Measurements from ENCODE around the gene GBE1. TPM values are rescaled to one million over a fixed set of nuclear protein-coding genes. Genes with fewer than 3 reads are reported as not detected.

Gene GBE1
- total RNA-seq, 1 experiment from 2014 or later: 12.7 TPM

DNA sequence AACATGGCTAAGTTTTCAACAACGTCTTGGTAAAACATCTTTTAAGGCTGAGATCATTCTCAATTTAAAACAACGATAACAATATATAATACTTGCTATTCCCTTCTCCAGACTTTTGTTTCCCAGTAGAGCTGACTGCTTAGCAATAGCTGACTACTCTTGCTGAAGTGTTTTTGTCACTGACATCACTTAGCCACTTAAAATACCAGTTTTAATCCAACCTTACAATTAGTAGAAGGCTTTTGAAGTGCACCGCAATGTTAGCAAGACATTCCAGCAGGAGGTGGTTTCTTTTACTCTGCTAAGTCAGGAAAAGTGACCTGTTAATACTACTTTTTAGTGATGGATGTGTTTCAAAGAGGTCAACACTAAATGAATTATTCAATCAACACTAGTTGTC is 28.7 kb upstream of the GBE1 start:
- intact Hi-C loops (cut with micrococcal nuclease; ENCODE audit: unreplicated experiment): no loop called here
- H3K4me3 Mint-ChIP-seq (ENCODE audit: low read depth, unreplicated experiment): no peak overlapping the region
- no peaks in the 10 kb centered on the region for H3K27me3 Mint-ChIP-seq (ENCODE audit: unreplicated experiment)
- DNase-seq: no peak
- H3K36me3 Mint-ChIP-seq (ENCODE audit: insufficient read depth, unreplicated experiment): no peaks in the 10 kb centered on the region
- no TSS peak for BruUV-seq (replicated peaks)
- no peak overlapping the region for H3K27ac Mint-ChIP-seq (ENCODE audit: unreplicated experiment)
- no peak for TF ChIP-seq CTCF (IDR thresholded peaks at IDR 0.05; ENCODE audit: unreplicated experiment)
- H3K4me1 Mint-ChIP-seq (ENCODE audit: low read depth, unreplicated experiment): no peaks in the 10 kb centered on the region
- H3K9me3 Mint-ChIP-seq (ENCODE audit: low read depth, unreplicated experiment): no peaks in the 10 kb centered on the region
- CTCF ChIA-PET: no interaction called here

GRCh38 chr3:81789691-81790090 is 28.2 kb upstream of the GBE1 start:
- intact Hi-C loops (cut with micrococcal nuclease; ENCODE audit: unreplicated experiment): no loop called here
- Mint-ChIP-seq H3K36me3 (ENCODE audit: insufficient read depth, unreplicated experiment) (no peaks in the 10 kb centered on the region), H3K4me1 (ENCODE audit: low read depth, unreplicated experiment) (no peaks in the 10 kb centered on the region), H3K9me3 (ENCODE audit: low read depth, unreplicated experiment) (no peaks in the 10 kb centered on the region), H3K27ac (ENCODE audit: unreplicated experiment) (no peak overlapping the region), H3K4me3 (ENCODE audit: low read depth, unreplicated experiment) (no peak overlapping the region), H3K27me3 (ENCODE audit: unreplicated experiment) (no peaks in the 10 kb centered on the region)
- no peak for DNase-seq
- TF ChIP-seq CTCF (IDR thresholded peaks at IDR 0.05; ENCODE audit: unreplicated experiment): no peak
- BruUV-seq (replicated peaks): no TSS peak
- CTCF ChIA-PET: no interaction called here

DNA sequence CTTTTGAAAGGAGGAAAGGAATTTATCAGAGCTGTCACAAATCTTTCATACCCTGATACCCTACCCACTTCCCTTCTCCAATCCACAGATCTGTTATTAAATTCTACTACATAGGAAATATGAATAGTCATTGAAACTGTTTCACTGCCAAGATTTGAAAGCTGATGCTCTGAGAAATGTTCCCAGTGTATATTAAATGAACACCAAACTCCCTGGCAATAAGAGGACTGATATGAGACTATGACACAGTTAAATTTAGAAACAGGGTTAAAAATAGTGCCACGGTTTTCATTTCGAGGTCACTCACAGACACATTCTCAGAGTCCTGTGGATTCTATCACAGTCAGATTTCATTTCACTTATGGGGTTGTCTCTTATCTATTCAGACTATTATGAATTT is 27.2 kb upstream of the GBE1 start:
- intact Hi-C loops (cut with micrococcal nuclease; ENCODE audit: unreplicated experiment): no loop called here
- H3K27me3 Mint-ChIP-seq (ENCODE audit: unreplicated experiment): no peaks in the 10 kb centered on the region
- H3K9me3 Mint-ChIP-seq (ENCODE audit: low read depth, unreplicated experiment): no peaks in the 10 kb centered on the region
- no TSS peak for BruUV-seq (replicated peaks)
- no peaks in the 10 kb centered on the region for H3K4me1 Mint-ChIP-seq (ENCODE audit: low read depth, unreplicated experiment)
- no peak for DNase-seq
- no peak overlapping the region for H3K27ac Mint-ChIP-seq (ENCODE audit: unreplicated experiment)
- CTCF ChIA-PET: no interaction called here
- H3K4me3 Mint-ChIP-seq (ENCODE audit: low read depth, unreplicated experiment): no peak overlapping the region
- no peak for TF ChIP-seq CTCF (IDR thresholded peaks at IDR 0.05; ENCODE audit: unreplicated experiment)
- H3K36me3 Mint-ChIP-seq (ENCODE audit: insufficient read depth, unreplicated experiment): no peaks in the 10 kb centered on the region

GRCh38 chr3:81788044-81788443 is 26.6 kb upstream of the GBE1 start:
- no peaks in the 10 kb centered on the region for H3K9me3 Mint-ChIP-seq (ENCODE audit: low read depth, unreplicated experiment)
- H3K36me3 Mint-ChIP-seq (ENCODE audit: insufficient read depth, unreplicated experiment): no peaks in the 10 kb centered on the region
- H3K27me3 Mint-ChIP-seq (ENCODE audit: unreplicated experiment): no peaks in the 10 kb centered on the region
- DNase-seq: no peak
- no peak for TF ChIP-seq CTCF (IDR thresholded peaks at IDR 0.05; ENCODE audit: unreplicated experiment)
- CTCF ChIA-PET: no interaction called here
- BruUV-seq (replicated peaks): no TSS peak
- H3K4me3 Mint-ChIP-seq (ENCODE audit: low read depth, unreplicated experiment): no peak overlapping the region
- intact Hi-C loops (cut with micrococcal nuclease; ENCODE audit: unreplicated experiment): no loop called here
- no peaks in the 10 kb centered on the region for H3K4me1 Mint-ChIP-seq (ENCODE audit: low read depth, unreplicated experiment)
- H3K27ac Mint-ChIP-seq (ENCODE audit: unreplicated experiment): no peak overlapping the region

- Mint-ChIP-seq H3K36me3 (ENCODE audit: insufficient read depth, unreplicated experiment) (no peaks in the 10 kb centered on the region), H3K4me1 (ENCODE audit: low read depth, unreplicated experiment) (no peaks in the 10 kb centered on the region), H3K27me3 (ENCODE audit: unreplicated experiment) (no peaks in the 10 kb centered on the region), H3K4me3 (ENCODE audit: low read depth, unreplicated experiment) (no peak overlapping the region), H3K9me3 (ENCODE audit: low read depth, unreplicated experiment) (peaks cover 4% of the 10 kb centered on the region), H3K27ac (ENCODE audit: unreplicated experiment) (no peak overlapping the region)
- intact Hi-C loops (cut with micrococcal nuclease; ENCODE audit: unreplicated experiment): no loop called here
- TF ChIP-seq CTCF (IDR thresholded peaks at IDR 0.05; ENCODE audit: unreplicated experiment): no peak
- BruUV-seq (replicated peaks): no TSS peak
- DNase-seq: no peak
- CTCF ChIA-PET: no interaction called here
These were observed 21.1 kb upstream of the GBE1 start for GRCh38 chr3:81782585-81782984.
